Measurements from ENCODE around the gene WAC. TPM values are rescaled to one million over a fixed set of nuclear protein-coding genes. Genes with fewer than 3 reads are reported as not detected.

WAC gene
- total RNA-seq, 2 donors from 2014 or later = 75.4 to 94.1 TPM

DNA sequence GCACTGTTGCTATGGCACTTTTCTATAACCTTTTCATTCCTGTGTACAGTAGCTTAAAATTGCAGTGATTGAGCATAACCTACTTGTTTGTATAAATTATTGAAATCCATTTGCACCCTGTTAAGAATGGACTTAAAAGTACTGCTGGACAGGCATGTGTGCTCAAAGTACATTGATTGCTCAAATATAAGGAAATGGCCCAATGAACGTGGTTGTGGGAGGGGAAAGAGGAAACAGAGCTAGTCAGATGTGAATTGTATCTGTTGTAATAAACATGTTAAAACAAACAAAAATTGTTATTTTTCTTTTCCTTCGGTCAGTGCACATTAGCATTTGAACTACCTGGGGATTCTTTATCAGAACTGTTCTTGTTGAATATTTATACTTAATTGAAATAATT, 87.3 kb downstream of the WAC start:
- no peaks in the 10 kb centered on the region for H3K27me3 ChIP-seq
- DNase-seq (ENCODE audit: low spot score) = no peak
- no peaks in the 10 kb centered on the region for H3K9me3 ChIP-seq
- no peaks in the 10 kb centered on the region for H3K4me1 ChIP-seq
- H3K27ac ChIP-seq = no peak overlapping the region
- no peak for TF ChIP-seq CTCF (IDR thresholded peaks at IDR 0.05)
- peaks cover 51% of the 10 kb centered on the region for H3K36me3 ChIP-seq
- no peak overlapping the region for H3K4me3 ChIP-seq

DNA sequence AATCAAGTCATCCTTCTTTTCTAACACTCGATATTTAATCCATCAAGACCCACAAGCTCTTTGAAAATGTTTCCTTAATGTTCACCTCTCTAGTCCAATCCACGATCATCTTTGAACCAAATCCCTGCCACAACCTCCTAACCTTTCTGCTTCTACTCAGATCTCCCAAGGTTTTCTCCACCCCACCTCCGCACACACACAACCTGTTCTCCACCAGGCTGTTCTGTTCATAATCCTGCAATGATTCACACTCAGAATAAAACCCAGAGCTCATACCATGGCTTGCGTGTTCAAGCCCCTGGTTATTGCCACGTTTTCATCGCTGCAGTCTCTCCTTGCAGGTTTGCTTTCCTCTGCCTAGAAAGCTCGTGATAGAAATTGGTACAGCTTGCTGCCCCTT, 90.6 kb downstream of the WAC start:
- no peak overlapping the region for H3K4me3 ChIP-seq
- no peak for DNase-seq (ENCODE audit: low spot score)
- no peaks in the 10 kb centered on the region for H3K27me3 ChIP-seq
- no peak overlapping the region for H3K27ac ChIP-seq
- TF ChIP-seq CTCF (IDR thresholded peaks at IDR 0.05) = no peak
- peaks cover 18% of the 10 kb centered on the region for H3K36me3 ChIP-seq
- H3K4me1 ChIP-seq = peaks cover 0 to 5% of the 10 kb centered on the region in 2 donors
- H3K9me3 ChIP-seq = no peaks in the 10 kb centered on the region

GRCh38 chr10:28624351-28624750, 91.4 kb downstream of the WAC start:
- H3K27ac ChIP-seq = no peak overlapping the region
- peaks cover 0 to 8% of the 10 kb centered on the region in 2 donors for H3K4me1 ChIP-seq
- no peak overlapping the region for H3K4me3 ChIP-seq
- no peak for TF ChIP-seq CTCF (IDR thresholded peaks at IDR 0.05)
- H3K36me3 ChIP-seq = peaks cover 11% of the 10 kb centered on the region
- no peak for DNase-seq (ENCODE audit: low spot score)
- no peaks in the 10 kb centered on the region for H3K9me3 ChIP-seq
- H3K27me3 ChIP-seq = no peaks in the 10 kb centered on the region

GRCh38 chr10:28627102-28627501, 94.2 kb downstream of the WAC start:
- no peaks in the 10 kb centered on the region for H3K9me3 ChIP-seq
- H3K4me1 ChIP-seq = peaks cover 0 to 8% of the 10 kb centered on the region in 2 donors
- no peaks in the 10 kb centered on the region for H3K27me3 ChIP-seq
- no peak for TF ChIP-seq CTCF (IDR thresholded peaks at IDR 0.05)
- no peaks in the 10 kb centered on the region for H3K36me3 ChIP-seq
- no peak overlapping the region for H3K27ac ChIP-seq
- no peak overlapping the region for H3K4me3 ChIP-seq
- DNase-seq (ENCODE audit: low spot score) = no peak

GRCh38 chr10:28628184-28628893, 95.4 kb downstream of the WAC start:
- H3K27me3 ChIP-seq = no peaks in the 10 kb centered on the region
- H3K9me3 ChIP-seq = no peaks in the 10 kb centered on the region
- H3K4me1 ChIP-seq = peaks cover 0 to 8% of the 10 kb centered on the region in 2 donors
- no peak overlapping the region for H3K4me3 ChIP-seq
- peak; percentile 82 for DNase-seq (ENCODE audit: low spot score)
- TF ChIP-seq CTCF (IDR thresholded peaks at IDR 0.05) = peak; percentile 80 to 93
- H3K36me3 ChIP-seq = no peaks in the 10 kb centered on the region
- no peak overlapping the region for H3K27ac ChIP-seq

Data from right atrium auricular region (tissue), 2 donors.